D721Med (cell line): ENCODE data around the gene TSSK3.

ENCODE experiments used
- DNase-seq: peaks from one replicate; pipeline ENCODE4 v3.0.0; 2011; ENCODE audit warnings: low spot score; ENCODE audit not compliant: insufficient read length
- FAIRE-seq: peaks from 2 replicates; lab custom pipeline; 2011; peaks lifted over from hg19 to GRCh38; lab: Jason Lieb, UNC
- CTCF ChIP-seq: IDR thresholded peaks from 2 replicates; pipeline ENCODE4 v1.5.1; 2012; ENCODE audit warnings: mild to moderate bottlenecking, control low read depth; ENCODE audit not compliant: insufficient read depth; ENCODE audit errors: missing control alignments

The TSSK3 gene, protein sequence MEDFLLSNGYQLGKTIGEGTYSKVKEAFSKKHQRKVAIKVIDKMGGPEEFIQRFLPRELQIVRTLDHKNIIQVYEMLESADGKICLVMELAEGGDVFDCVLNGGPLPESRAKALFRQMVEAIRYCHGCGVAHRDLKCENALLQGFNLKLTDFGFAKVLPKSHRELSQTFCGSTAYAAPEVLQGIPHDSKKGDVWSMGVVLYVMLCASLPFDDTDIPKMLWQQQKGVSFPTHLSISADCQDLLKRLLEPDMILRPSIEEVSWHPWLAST

GRCh38 chr1:32362474-32363313 lies at the start of gene TSSK3, which contains the start of gene FAM229A:
Gene TSSK3 (plus strand): TSS chr1:32362539. CDS start chr1:32362702, 163 bp downstream.
Gene FAM229A (minus strand): TSS chr1:32362485. CDS start chr1:32362091, 394 bp downstream.
- TF ChIP-seq CTCF, result no peak
- FAIRE-seq (no peak), DNase-seq (no peak)

GRCh38 chr1:32316903-32317277 lies 45.4 kb upstream of the TSSK3 start:
- no peak for TF ChIP-seq CTCF
- no peak for FAIRE-seq
- DNase-seq, result no peak

DNA sequence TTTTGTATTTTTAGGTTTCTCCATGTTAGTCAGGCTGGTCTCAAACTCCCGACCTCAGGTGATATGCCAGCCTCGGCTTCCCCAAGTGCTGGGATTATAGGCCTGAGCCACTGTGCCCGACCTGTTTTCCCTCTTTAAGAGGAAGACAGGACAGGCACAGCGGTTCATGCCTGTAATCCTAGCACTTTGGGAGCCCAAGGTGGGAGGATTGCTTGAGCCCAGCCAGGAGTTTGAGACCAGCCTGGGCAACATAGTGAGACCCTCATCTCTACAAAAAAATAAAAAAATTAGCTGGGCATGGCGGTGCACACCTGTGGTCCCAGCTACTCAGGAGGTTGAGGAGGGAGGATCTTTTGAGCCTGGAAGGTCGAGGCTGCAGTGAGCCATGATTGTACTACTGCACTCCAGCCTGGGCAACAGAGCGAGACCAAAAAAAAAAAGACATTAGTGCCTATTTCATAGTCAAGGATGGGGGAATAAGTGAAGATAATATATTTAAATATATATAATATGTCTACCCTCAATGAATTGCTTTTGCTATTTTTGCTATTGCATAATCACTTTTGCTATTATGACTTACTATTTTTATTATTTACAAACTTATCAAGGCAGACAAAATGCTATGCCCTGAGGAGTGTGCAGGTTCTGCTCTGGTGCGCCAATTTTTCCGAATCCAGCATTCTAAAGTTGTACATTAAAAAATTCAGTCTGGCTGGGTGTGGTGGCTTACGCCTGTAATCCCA lies 44.0 kb upstream of the TSSK3 start:
- FAIRE-seq (no peak), DNase-seq (no peak)
- TF ChIP-seq CTCF, result no peak

DNA sequence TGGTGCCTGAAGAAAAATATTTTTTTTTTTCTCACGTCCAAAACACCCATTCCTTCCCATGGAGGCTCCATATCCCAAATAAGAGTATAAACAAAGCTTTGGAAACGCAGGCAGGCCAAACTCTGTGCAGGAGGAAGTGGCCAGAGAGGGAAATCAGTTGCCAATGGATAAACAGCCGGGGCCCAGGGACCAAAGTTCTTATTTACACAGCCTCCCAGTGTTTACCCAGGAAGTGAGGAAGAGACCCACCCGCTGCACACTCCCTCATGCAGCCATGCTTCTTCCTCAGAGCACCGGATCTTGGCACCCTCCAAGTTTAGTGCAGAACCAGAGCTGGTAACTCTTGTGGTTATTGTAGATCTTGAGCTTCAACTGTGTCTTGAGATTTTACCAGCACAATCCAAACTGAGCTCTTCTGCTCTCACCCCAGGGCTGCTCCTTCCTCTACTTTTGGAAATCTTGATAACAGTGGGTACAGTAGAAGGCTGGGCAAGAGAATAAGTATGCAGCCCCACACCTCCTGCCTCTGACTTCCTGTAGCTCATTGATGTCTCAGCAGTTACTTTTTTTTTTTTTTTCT lies 40.5 kb upstream of the TSSK3 start:
- no peak for TF ChIP-seq CTCF
- FAIRE-seq (no peak), DNase-seq (no peak)

- no peak for TF ChIP-seq CTCF
- no peak for DNase-seq
- no peak for FAIRE-seq
Observed at GRCh38 chr1:32327204-32327603, 35.1 kb upstream of the TSSK3 start.

DNA sequence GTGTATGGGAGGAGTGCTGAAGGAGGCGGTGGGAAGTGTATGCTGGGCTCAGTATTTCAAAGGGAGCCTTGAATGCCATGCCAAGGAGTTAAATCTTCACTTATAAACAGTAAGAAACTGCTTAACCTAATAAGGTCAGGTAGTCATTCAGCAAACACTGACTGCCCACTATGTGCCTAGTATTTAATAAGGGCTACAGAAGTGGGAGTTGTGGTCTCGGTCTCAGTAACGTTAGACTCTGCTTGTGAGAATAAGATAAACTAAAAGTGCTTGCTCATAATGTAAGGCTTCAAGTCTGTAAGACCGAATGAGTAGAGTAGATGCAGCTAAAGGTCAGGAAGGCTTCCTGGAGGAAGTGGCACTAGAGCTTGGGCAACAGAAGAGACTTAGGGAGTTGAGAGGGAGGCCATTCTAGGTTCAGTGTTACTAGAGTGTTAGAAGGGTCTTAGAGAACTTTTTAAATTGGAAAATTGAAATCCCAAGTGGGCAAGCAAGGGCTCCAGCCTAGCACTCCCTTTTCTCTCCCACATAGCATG lies 32.3 kb upstream of the TSSK3 start:
- FAIRE-seq (no peak), DNase-seq (no peak)
- no peak for TF ChIP-seq CTCF
